Upper lobe of right lung (tissue), 1 donor: Measurements from ENCODE around the gene ALDOC. TPM values are rescaled to one million over a fixed set of nuclear protein-coding genes. Genes with fewer than 3 reads are reported as not detected.
A peak's percentile ranks its signal among the peaks of the same experiment; 100 is the strongest.

Experiments
- ATAC-seq: fragments of 200-7000 bp; cut with Tn5 transposase; one replicate; pipeline ENCODE4 v1.9.1; 2020; ENCODE audit warnings: mild to moderate bottlenecking, moderate library complexity
- DNase-seq: peaks from one replicate; pipeline ENCODE4 v3.0.0-alpha.2; 2020
- H3K27ac ChIP-seq: fragments of 200-600 bp; one replicate; pipeline ENCODE4 v1.8.0; 2022
- H3K27me3 ChIP-seq: fragments of 200-600 bp; one replicate; pipeline ENCODE4 v1.8.0; 2022; ENCODE audit warnings: mild to moderate bottlenecking
- H3K36me3 ChIP-seq: fragments of 200-600 bp; one replicate; pipeline ENCODE4 v1.8.0; 2022
- H3K4me1 ChIP-seq: fragments of 200-600 bp; one replicate; pipeline ENCODE4 v1.8.0; 2022
- H3K4me3 ChIP-seq: fragments of 200-600 bp; one replicate; pipeline ENCODE4 v1.8.0; 2022; ENCODE audit warnings: mild to moderate bottlenecking
- H3K9me3 ChIP-seq: fragments of 200-600 bp; one replicate; pipeline ENCODE4 v1.8.0; 2022
- intact Hi-C: fragments of 100-400 bp; cut with DNase I; formaldehyde crosslinking; loops from one replicate; pipeline ENCODE4 v1.11.0; 2022
- long read RNA-seq: library from polyadenylated mRNA; unstranded; transcript quantifications from one replicate; pipeline ENCODE4 v2.0.0, GENCODE V29; 2021
- total RNA-seq: library from RNA; stranded (reverse); fragmentation: NEBNext Ultra II Directional; extraction: Animal tissue kit (Norgen Biotek cat#: 25700); gene quantifications from one replicate; pipeline ENCODE4 v1.2.1, GENCODE V29; 2021
- TF ChIP-seq, protein P1 (sequence below): fragments of 200-600 bp; IDR thresholded peaks from one replicate; pipeline ENCODE4 v1.8.0; 2022; ENCODE audit warnings: antibody characterized with exemption
- donor health status: DM: no; HTN: yes; CAD: no; lungs with severe emphysema.

The ALDOC gene
- 10.5 TPM for total RNA-seq
- long read RNA-seq, partial matches to known transcripts: 1 of 4 reads
- long read RNA-seq, other reads (novel, unspliced or antisense): 0 of 4 reads

DNA sequence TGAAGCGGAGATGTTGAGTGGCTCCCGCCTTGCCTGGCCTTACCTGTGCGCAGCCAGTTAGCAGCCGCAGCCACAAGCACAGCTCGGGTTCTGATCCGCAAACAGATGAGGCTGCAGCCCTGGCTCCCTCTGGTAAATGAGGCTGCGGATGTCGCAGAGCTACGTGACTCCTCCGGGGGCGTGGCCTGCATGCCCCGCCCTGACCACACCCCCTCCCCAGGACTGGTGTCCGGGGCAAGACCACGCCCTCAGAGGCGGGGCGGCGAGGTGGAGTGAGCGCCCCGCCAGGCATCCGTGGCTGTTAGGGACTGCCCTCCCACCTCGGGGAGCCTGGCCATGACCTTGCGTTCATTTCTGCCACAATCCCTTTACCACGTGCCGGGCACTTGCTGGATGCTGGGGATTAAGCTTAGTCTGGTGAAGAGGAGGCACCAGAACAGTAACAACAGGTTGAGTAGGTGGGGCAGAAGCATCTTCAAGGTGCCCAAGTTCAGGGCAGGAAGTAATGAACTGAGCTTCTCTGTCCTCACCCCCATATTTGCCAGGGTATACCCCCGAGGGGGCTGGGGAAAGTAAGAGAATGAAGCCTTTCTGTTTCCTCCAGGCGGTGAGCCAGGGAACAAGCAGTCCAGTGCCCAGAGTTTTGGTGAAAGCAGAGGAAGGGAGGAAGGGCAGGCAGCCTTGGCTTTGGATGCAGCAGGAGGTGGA lies at the start of gene ALDOC:
ALDOC (minus strand) TSS at position 138 of the 708 bp plus-strand sequence. CDS start 1,363 bp downstream, outside the sequence.
- Histone ChIP-seq H3K4me3 (peak within 1 kb of the TSS; percentile 33), H3K9me3 (no peaks in the 10 kb centered on the region), H3K27me3 (no peaks in the 10 kb centered on the region), H3K4me1 (peaks cover 12% of the 10 kb centered on the region), H3K27ac (no peak within 1 kb of the TSS), H3K36me3 (no peaks in the 10 kb centered on the region)
- DNase-seq (peak; percentile 99), ATAC-seq (peak; percentile 99)
- intact Hi-C loops: no loop called here
- TF ChIP-seq, protein P1, sequence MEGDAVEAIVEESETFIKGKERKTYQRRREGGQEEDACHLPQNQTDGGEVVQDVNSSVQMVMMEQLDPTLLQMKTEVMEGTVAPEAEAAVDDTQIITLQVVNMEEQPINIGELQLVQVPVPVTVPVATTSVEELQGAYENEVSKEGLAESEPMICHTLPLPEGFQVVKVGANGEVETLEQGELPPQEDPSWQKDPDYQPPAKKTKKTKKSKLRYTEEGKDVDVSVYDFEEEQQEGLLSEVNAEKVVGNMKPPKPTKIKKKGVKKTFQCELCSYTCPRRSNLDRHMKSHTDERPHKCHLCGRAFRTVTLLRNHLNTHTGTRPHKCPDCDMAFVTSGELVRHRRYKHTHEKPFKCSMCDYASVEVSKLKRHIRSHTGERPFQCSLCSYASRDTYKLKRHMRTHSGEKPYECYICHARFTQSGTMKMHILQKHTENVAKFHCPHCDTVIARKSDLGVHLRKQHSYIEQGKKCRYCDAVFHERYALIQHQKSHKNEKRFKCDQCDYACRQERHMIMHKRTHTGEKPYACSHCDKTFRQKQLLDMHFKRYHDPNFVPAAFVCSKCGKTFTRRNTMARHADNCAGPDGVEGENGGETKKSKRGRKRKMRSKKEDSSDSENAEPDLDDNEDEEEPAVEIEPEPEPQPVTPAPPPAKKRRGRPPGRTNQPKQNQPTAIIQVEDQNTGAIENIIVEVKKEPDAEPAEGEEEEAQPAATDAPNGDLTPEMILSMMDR: no peak

DNA sequence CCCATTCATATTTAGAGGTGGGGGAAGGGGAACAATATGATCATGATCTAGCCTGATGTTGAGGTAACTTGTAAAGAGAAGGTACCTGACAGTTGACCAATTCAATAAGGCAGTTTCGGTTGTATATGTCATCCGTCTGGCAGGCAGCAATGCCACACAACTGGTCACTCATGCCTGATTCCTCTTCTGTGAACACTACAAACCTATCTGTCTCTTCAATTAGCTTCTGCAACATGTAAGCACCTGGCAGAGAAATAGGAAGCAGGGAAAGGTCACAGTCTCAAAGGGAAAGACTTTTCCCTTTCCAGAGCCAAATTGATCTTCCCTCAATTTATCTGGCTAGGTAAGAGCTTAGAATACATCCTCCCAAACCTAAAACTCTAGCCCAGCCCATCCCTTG lies 47.5 kb upstream of the ALDOC start:
- TF ChIP-seq, protein P1: no peak
- H3K27ac ChIP-seq: no peak overlapping the region
- H3K27me3 ChIP-seq: no peaks in the 10 kb centered on the region
- DNase-seq (no peak), ATAC-seq (no peak)
- H3K4me3 ChIP-seq: no peak overlapping the region
- H3K4me1 ChIP-seq: no peaks in the 10 kb centered on the region
- intact Hi-C loops: no loop called here
- peaks cover 92% of the 10 kb centered on the region for H3K36me3 ChIP-seq
- H3K9me3 ChIP-seq: no peaks in the 10 kb centered on the region

DNA sequence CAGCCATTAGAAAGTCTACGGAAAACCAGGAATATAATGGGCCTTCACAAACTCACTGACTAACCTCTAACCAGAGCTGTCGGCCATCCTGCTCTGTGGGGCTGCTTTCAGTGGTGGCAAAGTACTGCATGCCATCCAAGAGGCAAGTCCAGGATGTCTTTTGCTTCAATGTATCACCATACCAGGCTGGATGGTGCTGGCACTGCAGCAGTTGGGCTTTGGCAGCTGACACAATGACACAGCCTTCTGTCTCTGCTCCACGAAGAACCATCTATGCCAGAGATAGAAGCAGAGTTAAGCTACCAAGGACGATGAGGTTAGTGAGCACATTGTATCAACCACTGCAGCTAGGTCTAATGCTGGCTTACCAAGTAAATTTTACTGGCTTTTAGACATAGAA lies 47.0 kb upstream of the ALDOC start:
- H3K4me3 ChIP-seq: no peak overlapping the region

DNA sequence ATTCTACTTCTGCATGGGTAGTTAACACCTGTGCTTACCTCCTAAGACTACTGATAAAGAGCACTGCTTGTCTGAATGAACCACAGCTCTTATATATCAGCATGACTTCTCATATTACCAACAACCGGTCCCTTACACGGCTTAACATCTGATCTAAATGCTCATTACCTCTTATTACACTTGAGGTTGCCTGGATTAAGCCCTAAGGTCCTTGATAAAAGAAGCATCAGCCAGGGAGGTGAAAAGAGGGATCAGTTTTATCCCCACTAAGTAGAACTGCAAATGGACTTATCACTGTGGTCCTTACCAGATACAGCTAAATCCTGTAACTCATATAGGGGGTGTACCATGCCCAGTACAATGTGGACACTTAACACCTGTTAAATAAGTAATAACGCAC lies 45.5 kb upstream of the ALDOC start:
- DNase-seq (no peak), ATAC-seq (no peak)
- no peaks in the 10 kb centered on the region for H3K9me3 ChIP-seq
- intact Hi-C loops: no loop called here
- no peaks in the 10 kb centered on the region for H3K27me3 ChIP-seq
- no peaks in the 10 kb centered on the region for H3K4me1 ChIP-seq
- peaks cover 93% of the 10 kb centered on the region for H3K36me3 ChIP-seq
- TF ChIP-seq, protein P1: no peak
- H3K27ac ChIP-seq: no peak overlapping the region
- no peak overlapping the region for H3K4me3 ChIP-seq

More for the DNA sequence above, 47.0 kb upstream of the ALDOC start:
- TF ChIP-seq, protein P1: no peak
- Histone ChIP-seq H3K4me1 (no peaks in the 10 kb centered on the region), H3K9me3 (no peaks in the 10 kb centered on the region), H3K36me3 (peaks cover 92% of the 10 kb centered on the region), H3K27me3 (no peaks in the 10 kb centered on the region), H3K27ac (no peak overlapping the region)
- ATAC-seq: no peak
- intact Hi-C loops: no loop called here
- no peak for DNase-seq

DNA sequence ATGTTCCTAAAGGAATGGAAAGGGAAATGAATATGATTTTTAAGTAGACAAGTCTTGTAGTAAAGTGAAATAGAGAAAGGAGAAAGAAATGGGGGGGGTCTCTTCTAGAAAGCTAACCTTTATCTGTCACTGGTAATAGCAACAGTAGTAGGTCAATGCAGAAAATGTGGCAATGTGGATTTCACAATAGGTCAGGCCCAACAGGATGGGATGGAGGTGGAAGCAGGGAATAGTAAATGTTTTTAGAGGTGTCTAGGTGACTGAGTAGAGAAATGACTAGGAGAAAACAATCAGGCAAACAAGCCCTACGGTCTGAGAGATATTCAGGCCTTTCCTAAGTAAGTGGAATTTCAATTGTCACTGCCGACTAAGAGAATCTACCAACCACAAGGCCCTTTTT lies 43.3 kb upstream of the ALDOC start:
- Histone ChIP-seq H3K36me3 (peaks cover 100% of the 10 kb centered on the region), H3K4me1 (no peaks in the 10 kb centered on the region), H3K4me3 (no peak overlapping the region), H3K9me3 (no peaks in the 10 kb centered on the region), H3K27me3 (no peaks in the 10 kb centered on the region), H3K27ac (no peak overlapping the region)
- intact Hi-C loops: no loop called here
- ATAC-seq (no peak), DNase-seq (no peak)
- TF ChIP-seq, protein P1: no peak
